ENCODE results near the gene ERC1.
A peak's percentile ranks its signal among the peaks of the same experiment; 100 is the strongest.
"Not testable (repeated sequence)": the region's sequence is repeated elsewhere in the genome, so short reads cannot be mapped to it uniquely, and the experiment has no call there.

ERC1 gene

GRCh38 chr12:988646-989045, 2.4 kb upstream of the ERC1 start:
- DNase-seq, result no peak

- no peak for DNase-seq
Observed at GRCh38 chr12:989051-989450, 2.0 kb upstream of the ERC1 start.

DNA sequence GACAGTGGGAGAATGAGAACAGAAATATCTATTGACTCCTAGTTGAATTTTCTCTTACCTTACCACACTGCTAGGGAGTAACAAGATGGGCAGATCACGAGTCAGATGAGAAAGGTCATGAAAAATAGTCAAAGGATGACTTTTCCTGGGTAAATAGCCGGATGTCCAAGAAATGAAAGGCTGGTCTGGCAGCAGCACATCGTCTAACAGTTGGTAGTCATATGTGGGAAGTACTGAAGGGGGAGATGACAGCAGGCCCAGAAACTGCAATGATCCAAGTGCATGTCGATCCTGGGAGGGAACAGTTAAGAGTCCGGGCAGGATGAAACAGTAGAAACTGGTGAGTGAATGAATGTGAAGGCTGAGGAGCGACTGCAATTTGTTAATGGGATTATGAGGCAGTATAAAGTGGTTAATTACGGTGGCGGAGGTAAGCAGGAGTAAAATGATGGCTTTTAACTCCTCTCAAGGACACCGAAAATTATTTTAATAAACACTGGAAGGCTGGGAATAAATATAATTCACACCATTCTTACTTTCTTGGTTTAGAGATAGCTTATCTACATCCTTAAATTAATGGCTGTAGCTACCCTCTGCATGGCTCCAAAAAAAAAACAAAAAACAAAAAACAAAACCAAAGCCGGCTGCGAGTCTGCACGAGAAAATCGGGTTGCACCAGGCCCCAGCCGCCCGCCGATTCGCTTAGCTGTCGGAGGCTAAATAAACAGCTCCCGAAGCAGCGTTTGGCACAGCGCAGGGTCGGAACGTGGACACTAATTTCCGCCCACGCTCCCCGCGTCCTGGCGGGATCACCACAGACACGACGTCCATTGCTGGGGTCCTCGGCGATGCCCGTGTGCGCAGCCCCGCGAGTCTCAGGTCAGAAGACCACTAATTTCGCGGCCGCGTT, 1.0 kb upstream of the ERC1 start:
- DNase-seq, result peak; percentile 57

DNA sequence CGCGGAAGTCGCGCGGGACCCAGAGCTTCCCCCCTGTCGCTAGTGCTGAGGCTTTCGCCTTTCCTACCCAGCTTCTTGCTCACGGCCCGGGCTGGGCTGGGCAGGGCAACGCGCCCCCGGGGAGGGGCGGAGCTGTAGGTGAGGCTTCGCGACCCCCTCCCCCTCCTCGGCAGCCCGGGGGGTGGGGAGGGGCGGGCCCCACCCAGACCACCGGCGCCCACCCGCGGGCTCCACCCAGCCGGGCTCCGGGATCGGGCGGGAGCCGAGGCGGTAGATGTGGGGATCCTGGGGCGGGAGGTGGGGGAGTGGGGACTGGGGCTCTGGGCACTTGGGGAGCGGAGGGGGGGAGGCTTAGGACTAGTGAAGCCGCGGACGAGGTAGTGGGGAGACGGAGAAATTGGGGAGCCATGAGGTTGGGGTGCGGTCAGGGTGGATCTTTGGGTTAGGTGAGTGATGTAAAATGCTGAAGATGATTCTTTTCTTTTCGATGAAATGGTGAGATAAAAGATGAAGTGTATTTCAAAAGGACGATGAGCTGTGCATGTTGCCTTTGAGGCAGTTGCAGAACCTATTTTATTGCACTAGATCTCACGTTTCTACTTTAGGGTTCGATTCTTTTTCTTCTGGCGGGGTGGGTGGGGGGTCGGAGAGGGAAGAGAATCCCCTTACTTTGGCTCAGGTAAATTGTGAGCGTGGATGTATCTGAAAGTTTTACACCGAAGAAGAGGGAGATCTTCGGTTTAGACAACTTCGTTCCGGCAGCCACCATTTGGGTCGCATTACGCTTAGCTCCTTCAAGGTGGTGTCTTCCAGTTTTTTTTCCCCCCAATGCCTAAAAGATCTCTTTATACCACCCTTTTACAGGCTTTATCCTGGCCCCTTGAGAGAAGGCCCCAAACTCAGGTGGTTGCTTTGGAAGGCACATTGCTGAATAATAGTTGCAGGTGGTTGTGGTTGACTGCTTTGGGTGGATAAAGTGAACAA, 619 bp downstream of the ERC1 start:
- DNase-seq, result no peak

DNA sequence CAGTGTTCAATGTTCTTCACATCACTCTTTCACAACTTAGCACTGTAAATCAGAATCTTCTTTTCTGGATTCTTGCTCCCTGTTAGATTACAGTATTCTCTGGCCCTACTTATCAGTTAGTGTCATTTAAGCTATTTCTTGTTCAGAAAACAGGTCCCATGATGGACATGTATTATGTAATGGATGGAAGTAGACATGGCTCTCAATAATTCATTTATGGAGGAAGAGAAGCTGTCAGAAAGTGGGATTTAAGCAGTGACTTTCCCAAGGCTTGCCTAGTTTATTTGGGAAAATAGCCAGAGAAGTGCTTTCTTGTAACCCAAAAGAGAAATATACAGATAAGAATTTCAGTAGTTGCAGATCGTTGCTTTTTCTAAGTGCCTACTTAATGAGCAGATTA, 1.6 kb downstream of the ERC1 start:
- no peak for DNase-seq

DNA sequence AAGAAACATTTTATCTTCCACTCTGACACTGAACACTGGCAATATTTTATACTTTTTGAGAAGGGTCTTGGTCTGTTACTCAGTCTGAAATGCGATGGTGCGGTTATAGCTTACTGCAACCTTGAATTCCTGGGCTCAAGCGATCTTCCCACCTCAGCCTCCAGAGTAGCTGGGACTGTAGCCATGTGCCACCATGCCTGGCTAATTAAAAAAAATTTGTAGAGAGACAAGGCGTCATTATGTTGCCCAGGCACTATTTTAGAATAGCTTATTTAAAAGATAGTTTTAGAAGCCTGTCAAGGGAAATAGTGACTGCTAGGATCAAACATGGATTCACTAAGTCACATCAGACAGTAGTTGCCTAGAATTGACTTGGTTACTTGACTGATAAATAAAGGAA, 5.9 kb downstream of the ERC1 start:
- no peak for DNase-seq

DNA sequence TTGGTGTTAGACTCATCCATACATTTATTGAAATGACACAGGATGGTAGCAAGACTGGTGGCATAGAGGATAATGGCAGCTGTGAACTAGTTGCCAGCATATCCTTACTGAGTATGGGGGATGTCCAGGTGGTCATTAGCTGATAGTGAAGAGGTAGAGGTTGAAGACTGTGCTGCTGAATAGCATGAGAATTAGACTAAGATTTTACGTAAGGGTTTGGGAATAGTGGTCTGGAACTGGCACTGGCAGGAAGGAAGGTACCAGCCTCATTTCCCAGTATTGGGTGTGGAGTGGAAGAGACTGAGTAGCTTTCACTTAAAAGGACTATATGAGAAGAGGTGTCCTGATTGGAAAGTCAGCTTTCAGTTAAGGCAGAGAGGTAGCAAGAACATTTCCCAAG, 6.5 kb downstream of the ERC1 start:
- no peak for DNase-seq

- no peak for DNase-seq
Observed at GRCh38 chr12:998020-998874, 7.2 kb downstream of the ERC1 start.

DNA sequence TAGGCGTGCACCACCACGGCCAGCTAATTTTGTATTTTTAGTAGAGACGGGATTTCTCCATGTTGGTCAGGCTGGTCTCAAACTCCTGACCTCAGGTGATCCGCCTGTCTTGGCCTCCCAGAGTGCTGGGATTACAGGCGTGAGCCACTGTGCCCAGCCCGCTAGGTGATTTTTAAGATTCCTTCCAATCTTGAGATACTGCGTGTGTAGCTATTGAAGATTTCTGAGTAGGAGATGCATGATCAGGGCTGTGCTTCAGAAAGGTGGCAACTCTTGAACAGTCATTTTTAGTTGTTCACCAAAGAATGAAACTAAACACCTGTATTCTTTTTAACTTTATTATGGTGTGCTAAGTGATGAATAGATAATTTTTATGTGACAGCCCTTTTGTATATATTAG, 8.7 kb downstream of the ERC1 start:
- DNase-seq, result not testable (repeated sequence)

GRCh38 chr12:1001507-1001906, 10.5 kb downstream of the ERC1 start:
- no peak for DNase-seq

DNA sequence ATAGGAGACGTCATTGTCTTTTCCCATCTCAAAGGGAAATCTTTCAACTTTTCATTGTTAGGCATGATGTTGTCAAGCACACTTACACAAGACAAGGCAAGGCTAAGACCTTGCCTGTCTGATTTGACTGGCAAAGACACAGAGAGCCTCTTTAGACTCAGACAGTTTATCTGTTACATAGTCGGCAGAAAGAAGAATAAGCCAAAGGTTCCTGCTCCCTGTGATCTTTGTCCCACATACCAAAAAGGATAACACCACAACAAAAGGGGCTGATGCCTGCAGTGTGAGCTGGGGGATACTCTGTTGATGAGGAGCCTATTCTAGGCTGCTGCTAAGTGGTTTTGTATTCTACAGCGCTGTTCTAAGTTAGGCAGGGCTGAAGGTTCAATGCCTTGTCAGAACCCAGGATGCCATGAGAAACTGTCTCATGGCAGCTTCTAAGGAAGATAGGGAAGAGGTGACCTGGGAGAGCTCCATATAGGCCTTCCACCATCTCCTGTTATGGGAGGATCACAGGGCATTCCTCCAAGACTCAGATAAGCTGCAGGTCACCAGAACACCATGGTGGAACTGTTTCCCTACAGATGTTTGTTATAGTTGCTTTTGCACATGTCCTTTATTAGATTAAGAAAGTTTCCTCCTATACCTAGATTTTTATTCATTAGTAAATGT, 12.7 kb downstream of the ERC1 start:
- DNase-seq, result no peak

GRCh38 chr12:1006255-1006654, 15.2 kb downstream of the ERC1 start:
- no peak for DNase-seq

DNA sequence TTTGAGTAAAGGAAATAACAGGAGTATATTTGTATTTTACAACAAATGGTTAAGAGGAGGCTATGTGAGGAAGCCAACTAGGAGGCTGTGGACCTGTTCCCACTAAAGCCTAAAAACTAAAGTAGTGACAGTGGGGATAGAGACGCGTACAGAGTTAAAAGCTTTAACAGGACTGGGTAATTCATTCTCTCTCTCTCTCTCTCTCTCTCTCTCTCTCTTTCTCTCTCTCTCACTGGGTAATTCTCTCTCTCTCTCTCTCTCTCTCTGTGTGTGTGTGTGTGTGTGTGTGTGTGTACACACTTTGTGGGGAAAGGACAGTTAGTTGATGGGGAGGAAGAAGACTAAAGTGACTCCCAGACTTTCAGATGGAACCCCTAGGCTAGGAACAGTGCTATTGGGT, 16.3 kb downstream of the ERC1 start:
- no peak for DNase-seq

DNA sequence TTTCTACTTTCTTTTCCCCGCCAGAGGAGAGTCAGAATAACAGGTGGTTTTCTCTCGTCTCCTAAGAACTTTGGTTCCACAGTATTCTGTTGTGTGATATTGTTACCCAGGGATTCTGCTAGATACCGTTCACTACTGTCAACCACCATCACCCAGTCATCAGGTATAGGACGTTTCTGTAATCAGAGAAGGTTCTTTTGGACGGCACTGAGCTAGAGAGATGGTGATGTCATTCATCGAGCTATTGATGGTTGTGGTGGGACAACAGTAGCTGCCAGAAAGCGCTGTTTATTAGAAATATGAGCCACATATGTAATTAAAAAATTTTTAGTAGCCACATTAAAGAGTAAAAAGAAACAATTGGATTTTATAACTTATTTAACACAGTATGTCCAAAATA, 17.0 kb downstream of the ERC1 start:
- no peak for DNase-seq

GRCh38 chr12:1011091-1011490, 20.1 kb downstream of the ERC1 start:
- DNase-seq, result no peak

DNA sequence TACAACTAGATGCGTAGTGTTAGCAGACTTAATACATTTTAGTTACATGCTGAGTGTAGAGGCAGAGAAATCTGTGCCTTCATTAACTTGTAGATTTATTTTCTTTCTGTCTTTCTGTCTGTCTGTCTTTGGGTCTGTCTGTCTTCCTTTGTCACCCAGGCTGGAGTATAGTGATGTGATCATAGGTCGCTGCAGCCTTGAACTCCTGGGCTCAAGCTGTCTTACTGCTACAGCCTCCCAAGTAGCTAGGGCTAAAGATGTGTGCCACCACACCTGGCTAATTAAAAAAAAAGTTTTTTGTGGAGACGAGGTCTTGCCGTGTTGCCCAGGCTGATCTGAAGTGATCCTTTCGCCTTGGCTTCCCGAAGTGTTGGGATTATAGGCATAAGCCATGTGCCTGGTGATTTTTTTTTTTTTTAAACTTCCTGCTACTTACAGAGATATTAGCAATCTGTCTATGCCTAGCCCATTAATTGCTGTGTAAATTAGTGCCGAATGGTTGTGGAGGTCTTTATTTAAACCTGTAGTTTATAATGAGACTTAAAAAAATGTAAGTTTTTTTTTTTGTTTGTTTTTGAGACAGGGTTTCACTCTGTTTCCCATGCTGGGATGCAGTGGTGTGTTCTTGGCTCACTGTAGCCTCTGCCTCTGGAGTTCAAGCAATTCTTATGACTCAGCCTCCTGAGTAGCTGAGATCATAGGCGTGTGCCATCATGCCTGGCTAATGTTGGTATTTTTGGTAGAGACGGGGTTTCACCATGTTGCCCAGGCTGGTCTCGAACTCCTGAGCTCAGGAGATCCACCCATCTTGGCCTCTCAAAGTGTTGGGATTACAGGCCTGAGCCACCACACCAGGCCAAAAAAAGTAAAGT, 22.8 kb downstream of the ERC1 start:
- no peak for DNase-seq

- DNase-seq, result no peak
Observed at GRCh38 chr12:1019283-1019682, 28.3 kb downstream of the ERC1 start.

DNA sequence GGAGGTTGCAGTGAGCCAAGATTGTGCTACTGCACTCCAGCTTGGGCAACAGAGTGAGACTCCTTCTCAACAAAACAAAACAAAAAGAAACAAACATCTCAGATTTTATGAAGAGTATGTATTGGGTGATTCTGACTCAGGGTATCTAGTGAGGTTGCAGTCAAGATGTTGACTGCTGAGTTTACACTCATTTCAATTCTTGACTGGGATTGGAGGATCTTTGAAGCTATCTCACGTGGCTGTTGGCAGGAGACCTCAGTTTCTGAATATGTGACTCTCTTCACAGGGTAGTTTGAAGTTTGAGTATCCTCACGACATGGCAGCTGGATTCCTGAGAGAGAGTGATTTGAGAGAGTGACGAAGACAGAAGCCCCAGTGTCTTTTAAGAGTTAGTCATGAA, 29.4 kb downstream of the ERC1 start:
- no peak for DNase-seq

- DNase-seq, result no peak
Observed at GRCh38 chr12:1022032-1022970, 31.3 kb downstream of the ERC1 start.

DNA sequence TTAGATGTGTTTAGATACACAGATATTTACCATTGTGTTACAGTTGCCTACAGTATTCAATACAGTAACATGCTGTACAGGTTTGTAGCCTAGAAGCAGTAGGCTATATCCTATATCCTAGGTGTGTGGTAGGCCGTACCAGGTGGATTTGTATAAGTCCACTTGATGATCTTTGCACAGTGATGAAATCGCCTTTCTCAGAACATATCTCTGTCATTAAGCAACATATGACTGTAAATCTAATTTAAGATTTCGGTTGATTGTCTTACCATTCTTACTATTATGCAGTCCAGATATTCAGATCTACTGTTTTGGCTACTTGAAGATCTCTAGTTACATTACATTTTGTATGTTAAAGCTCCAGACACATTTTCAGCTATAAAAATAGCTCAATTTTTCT, 39.8 kb downstream of the ERC1 start:
- DNase-seq, result no peak

All from activated CD4-positive, alpha-beta T cell treated with anti-CD3 and anti-CD28 coated beads, Interleukin-2, Interleukin-6, amounts not matched to agents 100 ng/mL and 50 ng/mL, durations not matched to agents 16 hours and 8 hours (primary cell).